ENCODE data around the gene FAM149B1.

GRCh38 chr10:73206385-73206784 is 38.5 kb downstream of the FAM149B1 start:
- TF ChIP-seq CTCF (IDR thresholded peaks at IDR 0.05; ENCODE audit: borderline replicate concordance, extremely low read depth, low read length, poor library complexity, severe bottlenecking): no peak
- TF ChIP-seq EZH2 (IDR thresholded peaks at IDR 0.05; ENCODE audit: borderline replicate concordance, low read depth, low read length, severe bottlenecking): no peak
